Spinal cord (tissue), 10 donors: ENCODE results near the gene FGD2. TPM values are rescaled to one million over a fixed set of nuclear protein-coding genes. Genes with fewer than 3 reads are reported as not detected.

Experiments
- DNase-seq, 6 donors: peaks; one replicate each; pipeline versions ENCODE4 v3.0.0 to v3.0.0-alpha.2; 2013 to 2015; ENCODE audit warnings: low spot score in 6 of 6, low read depth in 4 of 6
- H3K27ac ChIP-seq: one replicate; pipeline ENCODE4 v1.5.1; 2013; ENCODE audit warnings: low read depth, low read length, control low read depth
- H3K27me3 ChIP-seq: one replicate; pipeline ENCODE4 v1.6.1; 2013; ENCODE audit warnings: low read length; ENCODE audit not compliant: control insufficient read depth, insufficient read depth
- H3K36me3 ChIP-seq: one replicate; pipeline ENCODE4 v1.6.1; 2013; ENCODE audit warnings: low read length; ENCODE audit not compliant: control insufficient read depth, insufficient read depth
- H3K4me1 ChIP-seq: one replicate; pipeline ENCODE4 v1.6.1; 2013; ENCODE audit warnings: low read length; ENCODE audit not compliant: control insufficient read depth, insufficient read depth
- H3K4me3 ChIP-seq: one replicate; pipeline ENCODE4 v1.5.1; 2013; ENCODE audit warnings: low read depth, low read length, control low read depth
- H3K9me3 ChIP-seq: one replicate; pipeline ENCODE4 v1.6.1; 2013; ENCODE audit warnings: low read length; ENCODE audit not compliant: control insufficient read depth, insufficient read depth
- WGBS: methylation state at CpG from one replicate; pipeline ENCODE4 v1.1.5; 2013; ENCODE audit warnings: missing lambda C conversion rate; ENCODE audit not compliant: insufficient coverage; 5-methylcytosine and 5-hydroxymethylcytosine counted together
- polyA plus RNA-seq, 2 donors: library from polyadenylated mRNA; unstranded; fragments of 120-200 nt; gene quantifications; one replicate each; pipeline ENCODE4 v1.2.1, GENCODE V29; 2013; ENCODE audit not compliant: insufficient read length in 2 of 2
- total RNA-seq, 2 donors: library from RNA; depleted of rRNA in 1 of 2; stranded (reverse); fragments of 120-200 nt in 1 of 2; fragments of >200 nt in 1 of 2; gene quantifications; one replicate each; pipeline versions ENCODE4 v1.2.3 to v1.2.4, GENCODE V29; 2013 to 2014
- donor health status: healthy.

The FGD2 gene
- total and polyA plus RNA-seq, 4 donors = 5.5 to 9.6 (median 7.6) TPM

- Histone ChIP-seq H3K4me1 (peaks cover 18% of the 10 kb centered on the region), H3K9me3 (no peaks in the 10 kb centered on the region)
- no peak for DNase-seq
These were observed 57.0 kb downstream of the FGD2 start for GRCh38 chr6:37062424-37062823.

GRCh38 chr6:37068356-37069270 is 63.2 kb downstream of the FGD2 start:
- WGBS = 68% methylated on average over 16 of the region's 17 CpGs
- no peak overlapping the region for H3K4me3 ChIP-seq
- no peaks in the 10 kb centered on the region for H3K36me3 ChIP-seq
- no peaks in the 10 kb centered on the region for H3K9me3 ChIP-seq
- no peak overlapping the region for H3K27ac ChIP-seq
- no peaks in the 10 kb centered on the region for H3K27me3 ChIP-seq
- DNase-seq = no peak
- no peaks in the 10 kb centered on the region for H3K4me1 ChIP-seq

More at GRCh38 chr6:37062424-37062823, 57.0 kb downstream of the FGD2 start:
- Histone ChIP-seq H3K36me3 (no peaks in the 10 kb centered on the region), H3K27ac (no peak overlapping the region), H3K4me3 (no peak overlapping the region), H3K27me3 (no peaks in the 10 kb centered on the region)
- WGBS = 100% methylated on average over 1 of the region's 6 CpGs

GRCh38 chr6:37069639-37070038 is 64.2 kb downstream of the FGD2 start:
- 61% methylated on average over 3 of the region's 5 CpGs for WGBS
- H3K4me3 ChIP-seq = no peak overlapping the region
- no peaks in the 10 kb centered on the region for H3K4me1 ChIP-seq
- DNase-seq = no peak
- H3K27ac ChIP-seq = no peak overlapping the region
- H3K9me3 ChIP-seq = no peaks in the 10 kb centered on the region
- H3K27me3 ChIP-seq = no peaks in the 10 kb centered on the region
- no peaks in the 10 kb centered on the region for H3K36me3 ChIP-seq

DNA sequence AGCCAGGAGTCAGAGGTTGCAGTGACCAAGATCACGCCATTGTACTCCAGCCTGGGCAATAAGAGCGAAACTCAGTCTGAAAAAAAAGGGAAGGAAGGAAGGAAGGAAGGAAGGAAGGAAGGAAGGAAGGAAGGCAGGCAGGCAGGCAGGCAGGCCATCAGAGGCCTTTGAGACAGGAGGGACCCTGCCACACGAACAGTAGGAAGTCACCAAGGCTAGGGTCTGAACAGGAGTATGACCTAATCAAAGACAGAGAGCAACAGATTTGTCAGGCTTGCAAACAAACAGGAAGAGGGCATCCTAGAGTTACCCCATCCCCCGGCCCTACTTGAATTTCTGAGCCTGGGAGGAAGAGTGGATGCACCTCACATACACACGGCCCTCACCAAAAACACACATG is 67.1 kb downstream of the FGD2 start:
- no peak for DNase-seq
- no peaks in the 10 kb centered on the region for H3K36me3 ChIP-seq
- 88% methylated on average over 4 of the region's 5 CpGs for WGBS
- peaks cover 4% of the 10 kb centered on the region for H3K4me1 ChIP-seq
- H3K9me3 ChIP-seq = no peaks in the 10 kb centered on the region
- no peak overlapping the region for H3K27ac ChIP-seq
- no peak overlapping the region for H3K4me3 ChIP-seq
- H3K27me3 ChIP-seq = no peaks in the 10 kb centered on the region

DNA sequence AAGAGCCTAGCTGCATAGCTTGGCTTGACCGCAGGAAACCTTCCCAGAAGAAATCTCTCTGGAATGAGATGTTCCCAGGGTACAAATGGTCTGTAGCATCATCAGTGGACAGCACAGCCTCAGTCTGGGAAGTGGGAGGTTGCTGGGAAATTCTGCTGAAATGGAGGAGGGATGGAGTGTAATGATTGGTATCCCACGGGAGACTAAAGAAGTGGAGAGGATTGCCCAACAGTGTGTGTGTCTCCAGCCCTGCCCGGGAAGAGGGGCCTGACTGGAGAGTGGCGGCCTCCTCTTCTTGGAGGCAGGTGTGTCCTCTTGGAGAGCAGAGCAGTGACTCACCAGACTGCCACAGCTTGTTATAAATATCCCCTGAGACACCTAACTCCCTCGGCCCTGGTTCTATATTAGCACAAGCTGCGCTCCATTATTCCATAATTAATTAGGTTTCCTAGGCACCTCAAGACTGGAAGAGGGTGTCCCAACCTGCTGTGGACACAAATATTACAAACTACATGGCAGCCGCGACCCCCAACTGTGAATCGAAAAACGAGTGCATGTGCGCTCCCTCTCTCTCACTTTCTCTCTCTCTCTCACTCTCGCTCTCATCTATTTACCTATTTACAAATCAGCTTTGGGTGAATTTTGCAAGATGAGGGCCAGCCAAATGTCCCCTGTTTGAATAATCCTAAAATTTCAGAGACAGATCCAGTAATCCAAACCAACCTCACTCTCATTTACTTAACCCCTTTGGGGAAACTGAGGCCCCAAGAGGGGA is 68.8 kb downstream of the FGD2 start:
- DNase-seq = no peak
- H3K27ac ChIP-seq = no peak overlapping the region

DNA sequence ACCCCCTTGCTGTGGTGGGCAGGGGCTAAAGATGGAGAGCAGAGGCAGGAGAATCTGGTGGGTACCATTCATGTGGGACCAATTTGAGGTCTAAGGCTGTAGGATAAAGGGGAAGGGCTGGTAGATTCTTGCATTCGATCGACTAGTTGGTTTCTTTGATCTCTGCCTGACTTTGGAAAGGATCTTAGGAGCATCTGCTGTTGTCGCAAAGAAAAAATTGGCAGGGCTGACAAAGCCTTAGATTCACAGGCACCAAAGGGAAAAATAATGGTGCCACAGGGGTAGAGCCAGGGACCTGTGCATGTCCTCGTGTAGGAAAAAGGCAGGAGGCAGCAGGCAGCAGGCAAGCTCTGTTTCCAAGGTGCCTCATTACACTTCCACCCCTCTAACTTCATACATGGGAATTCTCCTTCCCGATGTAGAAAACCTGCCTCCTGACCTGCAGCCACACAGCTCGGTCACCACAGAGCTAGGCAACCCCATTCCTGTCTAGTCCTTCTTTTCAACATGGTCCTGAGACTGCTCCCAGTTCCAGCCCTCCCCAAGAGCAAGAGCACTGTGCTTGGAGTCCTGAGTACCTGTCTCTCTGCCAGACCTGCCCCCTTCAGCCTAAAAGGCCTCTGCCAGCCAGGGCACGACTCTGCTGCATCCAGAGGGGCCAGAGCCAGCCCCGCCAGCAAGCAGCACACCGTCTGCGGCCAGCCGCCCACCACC is 71.9 kb downstream of the FGD2 start:
- no peaks in the 10 kb centered on the region for H3K9me3 ChIP-seq
- H3K27ac ChIP-seq = peak overlapping the region; percentile 10
- peaks cover 12% of the 10 kb centered on the region for H3K4me1 ChIP-seq
- H3K36me3 ChIP-seq = no peaks in the 10 kb centered on the region
- H3K27me3 ChIP-seq = no peaks in the 10 kb centered on the region
- WGBS = 50% methylated on average over 11 of the region's 11 CpGs
- peak in 1 of 6 donors; percentile 66 for DNase-seq
- H3K4me3 ChIP-seq = no peak overlapping the region

More for the DNA sequence above, 68.8 kb downstream of the FGD2 start:
- H3K4me3 ChIP-seq = no peak overlapping the region
- WGBS = 84% methylated on average over 12 of the region's 12 CpGs
- H3K36me3 ChIP-seq = no peaks in the 10 kb centered on the region
- H3K4me1 ChIP-seq = peaks cover 12% of the 10 kb centered on the region
- H3K27me3 ChIP-seq = no peaks in the 10 kb centered on the region
- H3K9me3 ChIP-seq = no peaks in the 10 kb centered on the region

DNA sequence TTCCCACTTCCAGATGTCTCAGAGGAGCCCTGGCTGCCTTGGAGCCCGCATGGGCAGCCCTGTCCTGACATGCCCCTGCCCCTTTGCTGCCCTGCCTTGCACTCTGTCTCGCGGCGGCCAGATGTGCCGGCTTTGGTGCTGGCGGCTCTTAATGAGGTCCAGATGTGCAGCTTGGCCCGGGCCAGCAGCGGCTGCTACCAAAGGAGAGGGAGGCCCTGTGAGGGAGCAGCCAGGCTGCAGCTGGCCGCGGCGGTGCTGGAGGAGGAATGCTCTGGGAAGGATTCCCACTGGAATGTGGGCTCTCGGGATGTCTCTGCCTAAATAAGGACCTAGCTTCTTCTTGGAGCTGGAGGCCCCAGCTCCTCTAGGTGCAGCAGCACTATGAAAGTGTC is 72.4 kb downstream of the FGD2 start:
- no peaks in the 10 kb centered on the region for H3K27me3 ChIP-seq
- DNase-seq = peak in 1 of 6 donors; percentile 73
- peaks cover 12% of the 10 kb centered on the region for H3K4me1 ChIP-seq
- no peak overlapping the region for H3K4me3 ChIP-seq
- WGBS = 40% methylated on average over 12 of the region's 12 CpGs
- no peaks in the 10 kb centered on the region for H3K9me3 ChIP-seq
- no peaks in the 10 kb centered on the region for H3K36me3 ChIP-seq
- peak overlapping the region; percentile 10 for H3K27ac ChIP-seq
